ENCODE results near the gene CLMN. TPM values are rescaled to one million over a fixed set of nuclear protein-coding genes. Genes with fewer than 3 reads are reported as not detected.

Gene CLMN
- total and polyA plus RNA-seq, 4 donors = 4.5 to 33.5 (median 11.7) TPM

GRCh38 chr14:95296966-95297365, 22.7 kb downstream of the CLMN start:
- WGBS, 2 donors = 87 to 92% methylated on average over 5 of the region's 5 CpGs
- TF ChIP-seq, protein P1, sequence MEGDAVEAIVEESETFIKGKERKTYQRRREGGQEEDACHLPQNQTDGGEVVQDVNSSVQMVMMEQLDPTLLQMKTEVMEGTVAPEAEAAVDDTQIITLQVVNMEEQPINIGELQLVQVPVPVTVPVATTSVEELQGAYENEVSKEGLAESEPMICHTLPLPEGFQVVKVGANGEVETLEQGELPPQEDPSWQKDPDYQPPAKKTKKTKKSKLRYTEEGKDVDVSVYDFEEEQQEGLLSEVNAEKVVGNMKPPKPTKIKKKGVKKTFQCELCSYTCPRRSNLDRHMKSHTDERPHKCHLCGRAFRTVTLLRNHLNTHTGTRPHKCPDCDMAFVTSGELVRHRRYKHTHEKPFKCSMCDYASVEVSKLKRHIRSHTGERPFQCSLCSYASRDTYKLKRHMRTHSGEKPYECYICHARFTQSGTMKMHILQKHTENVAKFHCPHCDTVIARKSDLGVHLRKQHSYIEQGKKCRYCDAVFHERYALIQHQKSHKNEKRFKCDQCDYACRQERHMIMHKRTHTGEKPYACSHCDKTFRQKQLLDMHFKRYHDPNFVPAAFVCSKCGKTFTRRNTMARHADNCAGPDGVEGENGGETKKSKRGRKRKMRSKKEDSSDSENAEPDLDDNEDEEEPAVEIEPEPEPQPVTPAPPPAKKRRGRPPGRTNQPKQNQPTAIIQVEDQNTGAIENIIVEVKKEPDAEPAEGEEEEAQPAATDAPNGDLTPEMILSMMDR (IDR thresholded peaks at IDR 0.05; ENCODE audit: control extremely low read depth, extremely low read depth) = no peak
- DNase-seq (no peak), ATAC-seq (ENCODE audit: insufficient read depth, low FRiP score) (no peak)
- Histone ChIP-seq H3K4me1 (ENCODE audit: control insufficient read depth in 5 of 5, insufficient read depth in 5 of 5, low read length in 5 of 5) (no peaks in the 10 kb centered on the region), H3K36me3 (ENCODE audit: control insufficient read depth in 4 of 4, insufficient read depth in 4 of 4, low read length in 4 of 4) (no peaks in the 10 kb centered on the region), H3K27ac (ENCODE audit: low read depth in 1 of 2, low read length in 1 of 2) (no peak overlapping the region), H3K27me3 (ENCODE audit: control insufficient read depth in 3 of 3, insufficient read depth in 3 of 3, low read length in 2 of 3) (no peaks in the 10 kb centered on the region), H3K4me3 (no peak overlapping the region), H3K9ac (ENCODE audit: insufficient read depth in 1 of 2, low read length in 2 of 2) (no peak overlapping the region), H3K9me3 (ENCODE audit: control insufficient read depth in 4 of 4, insufficient read depth in 3 of 4, low read length in 3 of 4) (peaks cover 0 to 6% (median 0%) of the 10 kb centered on the region in 4 donors)

DNA sequence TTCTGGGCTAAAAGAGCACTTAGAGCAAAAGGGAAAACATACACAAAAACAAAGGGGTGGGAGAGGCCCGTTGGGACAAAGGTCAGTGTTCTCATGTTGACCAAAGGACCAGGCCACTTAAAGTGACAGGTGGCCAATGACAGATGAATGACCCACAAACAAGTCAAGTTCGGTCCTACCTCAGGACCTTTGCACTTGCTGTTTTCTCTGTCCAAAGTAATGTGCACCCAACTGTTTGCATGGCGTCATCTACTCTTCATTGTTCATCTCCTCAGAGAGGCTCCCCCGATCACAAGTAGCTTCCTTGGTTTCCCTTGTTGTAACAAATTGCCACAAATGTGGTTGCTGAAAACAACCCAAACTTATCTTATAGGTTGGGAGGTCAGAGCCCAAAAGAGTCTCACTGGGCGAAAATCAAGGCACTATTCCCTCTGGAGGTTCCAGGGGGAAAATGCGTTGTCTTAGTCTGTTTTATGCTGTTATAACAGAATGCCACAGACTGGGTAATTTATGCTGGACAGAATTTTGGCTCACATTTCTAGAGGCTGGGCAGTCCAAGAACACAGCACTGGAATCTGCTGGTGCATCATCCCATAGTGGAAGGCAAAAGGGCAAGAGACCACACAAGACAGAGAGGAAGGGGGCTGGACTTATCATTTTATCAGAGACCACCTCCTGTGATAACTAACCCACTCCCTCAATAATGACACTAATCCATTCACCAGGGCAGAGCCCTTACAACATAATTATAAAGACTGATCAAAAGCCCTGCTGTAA, 23.9 kb downstream of the CLMN start:
- no peak overlapping the region for H3K4me3 ChIP-seq
- no peaks in the 10 kb centered on the region for H3K36me3 ChIP-seq (ENCODE audit: control insufficient read depth in 4 of 4, insufficient read depth in 4 of 4, low read length in 4 of 4)
- peaks cover 0 to 5% (median 0%) of the 10 kb centered on the region in 5 donors for H3K4me1 ChIP-seq (ENCODE audit: control insufficient read depth in 5 of 5, insufficient read depth in 5 of 5, low read length in 5 of 5)
- WGBS, 2 donors = 89 to 95% methylated on average over 6 of the region's 6 CpGs
- no peaks in the 10 kb centered on the region for H3K27me3 ChIP-seq (ENCODE audit: control insufficient read depth in 3 of 3, insufficient read depth in 3 of 3, low read length in 2 of 3)
- H3K9ac ChIP-seq (ENCODE audit: insufficient read depth in 1 of 2, low read length in 2 of 2) = no peak overlapping the region
- TF ChIP-seq, protein P1 (IDR thresholded peaks at IDR 0.05; ENCODE audit: control extremely low read depth, extremely low read depth) = no peak
- DNase-seq = no peak
- no peak for ATAC-seq (ENCODE audit: insufficient read depth, low FRiP score)
- H3K9me3 ChIP-seq (ENCODE audit: control insufficient read depth in 4 of 4, insufficient read depth in 3 of 4, low read length in 3 of 4) = peaks cover 0 to 6% (median 0%) of the 10 kb centered on the region in 4 donors
- no peak overlapping the region for H3K27ac ChIP-seq (ENCODE audit: low read depth in 1 of 2, low read length in 1 of 2)

DNA sequence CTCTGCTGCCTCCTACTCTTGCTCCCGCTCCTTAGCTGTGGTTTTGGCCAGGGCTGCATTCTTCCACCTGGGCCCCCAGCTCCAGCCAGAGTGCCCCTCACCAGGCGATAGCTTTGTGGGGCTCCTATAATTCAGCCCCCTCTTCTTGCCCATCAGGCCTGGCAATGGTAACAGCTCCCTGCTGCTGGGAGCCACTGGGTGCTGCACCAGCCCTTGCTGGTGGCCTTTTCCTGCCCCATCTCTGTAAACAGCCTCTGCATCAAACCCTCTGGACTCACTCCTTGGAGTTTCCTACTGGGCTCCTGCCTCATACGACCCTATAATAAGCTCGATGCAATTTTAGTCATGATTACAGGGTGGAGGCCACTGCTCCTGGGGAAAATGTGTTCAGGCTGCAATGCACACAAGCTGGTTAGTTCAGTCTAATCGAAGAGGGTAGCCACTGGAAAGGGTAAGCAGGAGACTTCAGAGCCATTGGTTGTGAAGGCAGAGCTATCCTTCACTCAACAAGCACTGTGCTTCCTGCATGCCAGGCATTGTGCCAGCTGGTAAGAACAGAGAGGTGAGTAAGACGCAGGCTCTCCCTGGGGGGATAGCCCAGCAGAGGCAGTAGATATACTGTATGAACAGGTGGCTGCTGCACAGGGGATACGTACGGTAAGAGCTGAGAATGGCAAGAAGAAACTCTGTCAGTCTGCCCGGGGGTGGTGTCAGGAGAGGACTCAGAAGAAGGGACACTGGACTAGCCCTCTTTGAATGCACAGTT, 24.7 kb downstream of the CLMN start:
- DNase-seq = no peak
- Histone ChIP-seq H3K27ac (ENCODE audit: low read depth in 1 of 2, low read length in 1 of 2) (no peak overlapping the region), H3K36me3 (ENCODE audit: control insufficient read depth in 4 of 4, insufficient read depth in 4 of 4, low read length in 4 of 4) (no peaks in the 10 kb centered on the region), H3K9ac (ENCODE audit: insufficient read depth in 1 of 2, low read length in 2 of 2) (no peak overlapping the region), H3K27me3 (ENCODE audit: control insufficient read depth in 3 of 3, insufficient read depth in 3 of 3, low read length in 2 of 3) (no peaks in the 10 kb centered on the region), H3K4me3 (no peak overlapping the region), H3K4me1 (ENCODE audit: control insufficient read depth in 5 of 5, insufficient read depth in 5 of 5, low read length in 5 of 5) (peaks cover 0 to 6% (median 0%) of the 10 kb centered on the region in 5 donors), H3K9me3 (ENCODE audit: control insufficient read depth in 4 of 4, insufficient read depth in 3 of 4, low read length in 3 of 4) (peaks cover 0 to 6% (median 0%) of the 10 kb centered on the region in 4 donors)
- TF ChIP-seq, protein P1 (IDR thresholded peaks at IDR 0.05; ENCODE audit: control extremely low read depth, extremely low read depth) = no peak
- 89 to 90% methylated on average over 9 of the region's 9 CpGs for WGBS, 2 donors
- ATAC-seq (ENCODE audit: insufficient read depth, low FRiP score) = no peak

All from lung (tissue), 12 donors.